Endodermal cell (in vitro differentiated cells): ENCODE results near the gene SPATS2. TPM values are rescaled to one million over a fixed set of nuclear protein-coding genes. Genes with fewer than 3 reads are reported as not detected.
A peak's percentile ranks its signal among the peaks of the same experiment; 100 is the strongest.
"Not testable (repeated sequence)": the region's sequence is repeated elsewhere in the genome, so short reads cannot be mapped to it uniquely, and the experiment has no call there.

Experiments used
- DNase-seq: peaks from one replicate; pipeline ENCODE4 v3.0.0-alpha.2; 2017
- H3K27ac ChIP-seq: 2 replicates; pipeline ENCODE4 v1.5.1; 2013; ENCODE audit warnings: mild to moderate bottlenecking, low read depth, low read length, moderate library complexity
- H3K27me3 ChIP-seq: 2 replicates; pipeline ENCODE4 v1.6.1; 2013; ENCODE audit warnings: mild to moderate bottlenecking, low read length, moderate library complexity; ENCODE audit not compliant: insufficient read depth, control insufficient read depth, poor library complexity, severe bottlenecking
- H3K36me3 ChIP-seq: 2 replicates; pipeline ENCODE4 v1.7.0; 2013; ENCODE audit warnings: mild to moderate bottlenecking, low read length, moderate library complexity; ENCODE audit not compliant: control insufficient read depth, insufficient read depth
- H3K4me1 ChIP-seq: one replicate; pipeline ENCODE4 v1.7.0; 2013; ENCODE audit warnings: low read length; ENCODE audit not compliant: control insufficient read depth, insufficient read depth
- H3K4me3 ChIP-seq: 2 replicates; pipeline ENCODE4 v1.5.1; 2013; ENCODE audit warnings: mild to moderate bottlenecking, low read length, moderate library complexity
- H3K9ac ChIP-seq: 2 replicates; pipeline ENCODE4 v1.6.1; 2013; ENCODE audit warnings: mild to moderate bottlenecking, low read length, moderate library complexity; ENCODE audit not compliant: poor library complexity, severe bottlenecking; ENCODE audit errors: extremely low read depth
- H3K9me3 ChIP-seq: 2 replicates; pipeline ENCODE4 v1.6.1; 2013; ENCODE audit warnings: mild to moderate bottlenecking, low read length, moderate library complexity; ENCODE audit not compliant: control insufficient read depth
- H3K27ac Mint-ChIP-seq: 2 replicates; pipeline ENCODE4 v1.8.0; 2020; ENCODE audit warnings: mixed read lengths
- H3K27me3 Mint-ChIP-seq: 2 replicates; pipeline ENCODE4 v1.8.0; 2021; ENCODE audit warnings: mild to moderate bottlenecking, mixed read lengths; ENCODE audit not compliant: insufficient read depth
- H3K36me3 Mint-ChIP-seq: 2 replicates; pipeline ENCODE4 v1.8.0; 2020; ENCODE audit warnings: low read depth, mixed read lengths
- H3K4me1 Mint-ChIP-seq: 2 replicates; pipeline ENCODE4 v1.8.0; 2020; ENCODE audit warnings: mixed read lengths
- H3K4me3 Mint-ChIP-seq: 2 replicates; pipeline ENCODE4 v1.8.0; 2020; ENCODE audit warnings: mild to moderate bottlenecking, moderate library complexity, mixed read lengths
- H3K9me3 Mint-ChIP-seq: 2 replicates; pipeline ENCODE4 v1.8.0; 2020; ENCODE audit warnings: mild to moderate bottlenecking, mixed read lengths
- CTCF ChIP-seq: fragments of 200-600 bp; sonication (generic); conservative IDR thresholded peaks from 2 replicates; pipeline ENCODE4 v1.5.0; 2021; ENCODE audit warnings: antibody characterized with exemption, mild to moderate bottlenecking
- WGBS, 2 experiments: methylation state at CpG; one replicate each; pipeline versions ENCODE4 v1.1.5 to v1.1.7; 2013; ENCODE audit warnings: missing lambda C conversion rate in 2 of 2, mixed read lengths in 1 of 2; ENCODE audit not compliant: insufficient coverage in 1 of 2, insufficient read length in 1 of 2; 5-methylcytosine and 5-hydroxymethylcytosine counted together
- total RNA-seq, 2 donors: library from RNA; stranded (reverse); fragmentation: NEBNext Ultra II Directional in 1 of 2; extraction: Animal tissue kit (Norgen Biotek cat#: 25700) in 1 of 2; gene quantifications; 2 replicates in 1 of 2; 3 replicates in 1 of 2; pipeline ENCODE4 v1.2.1, GENCODE V29; 2021

Gene SPATS2
- total RNA-seq, 2 donors from 2014 or later, result 50.2 to 64.8 TPM

GRCh38 chr12:49332441-49332861, 34.8 kb upstream of the SPATS2 start:
- Mint-ChIP-seq H3K36me3 (peaks cover 16% of the 10 kb centered on the region), H3K27me3 (peaks cover 48% of the 10 kb centered on the region), H3K4me1 (peaks cover 2% of the 10 kb centered on the region), H3K4me3 (no peak overlapping the region), H3K9me3 (no peaks in the 10 kb centered on the region), H3K27ac (no peak overlapping the region)
- DNase-seq, result no peak
- WGBS, 2 experiments, result 62 to 81% methylated on average over 11 to 17 of the region's 17 CpGs
- H3K4me3 ChIP-seq, result no peak overlapping the region
- no peaks in the 10 kb centered on the region for H3K9me3 ChIP-seq
- H3K27ac ChIP-seq, result no peak overlapping the region
- H3K27me3 ChIP-seq, result peaks cover 64% of the 10 kb centered on the region
- no peaks in the 10 kb centered on the region for H3K4me1 ChIP-seq
- H3K36me3 ChIP-seq, result peaks cover 31% of the 10 kb centered on the region
- no peak for TF ChIP-seq CTCF
- H3K9ac ChIP-seq, result no peak overlapping the region

- WGBS, 2 experiments, result 34 to 53% methylated on average over 12 to 40 of the region's 40 CpGs
- H3K36me3 ChIP-seq, result peaks cover 27% of the 10 kb centered on the region
- H3K36me3 Mint-ChIP-seq, result peaks cover 12% of the 10 kb centered on the region
- H3K27ac ChIP-seq, result no peak overlapping the region
- peaks cover 53% of the 10 kb centered on the region for H3K27me3 Mint-ChIP-seq
- H3K4me3 Mint-ChIP-seq, result no peak overlapping the region
- peak; percentile 49 for DNase-seq
- H3K9me3 Mint-ChIP-seq, result no peaks in the 10 kb centered on the region
- peaks cover 6% of the 10 kb centered on the region for H3K4me1 Mint-ChIP-seq
- H3K27me3 ChIP-seq, result peaks cover 69% of the 10 kb centered on the region
- H3K9ac ChIP-seq, result no peak overlapping the region
- H3K4me1 ChIP-seq, result no peaks in the 10 kb centered on the region
- no peak overlapping the region for H3K27ac Mint-ChIP-seq
- no peak overlapping the region for H3K4me3 ChIP-seq
- no peaks in the 10 kb centered on the region for H3K9me3 ChIP-seq
- TF ChIP-seq CTCF, result no peak
Measured at GRCh38 chr12:49332891-49333371, 34.3 kb upstream of the SPATS2 start.

- H3K27me3 Mint-ChIP-seq, result peaks cover 61% of the 10 kb centered on the region
- WGBS, 2 experiments, result 90 to 93% methylated on average over 11 to 19 of the region's 21 CpGs
Measured at GRCh38 chr12:49333778-49334177, 33.5 kb upstream of the SPATS2 start.

GRCh38 chr12:49334226-49334625, 33.0 kb upstream of the SPATS2 start:
- H3K36me3 ChIP-seq, result peaks cover 21% of the 10 kb centered on the region
- H3K27ac ChIP-seq, result no peak overlapping the region
- peaks cover 14% of the 10 kb centered on the region for H3K4me1 Mint-ChIP-seq
- H3K27ac Mint-ChIP-seq, result no peak overlapping the region
- no peak for DNase-seq
- peaks cover 7% of the 10 kb centered on the region for H3K36me3 Mint-ChIP-seq
- no peak overlapping the region for H3K9ac ChIP-seq
- TF ChIP-seq CTCF, result no peak
- no peaks in the 10 kb centered on the region for H3K9me3 ChIP-seq
- H3K27me3 ChIP-seq, result peaks cover 81% of the 10 kb centered on the region
- H3K4me3 Mint-ChIP-seq, result no peak overlapping the region
- no peaks in the 10 kb centered on the region for H3K4me1 ChIP-seq
- H3K9me3 Mint-ChIP-seq, result no peaks in the 10 kb centered on the region
- WGBS, 2 experiments, result 87 to 97% methylated on average over 14 to 19 of the region's 19 CpGs
- peaks cover 66% of the 10 kb centered on the region for H3K27me3 Mint-ChIP-seq
- H3K4me3 ChIP-seq, result no peak overlapping the region

More at GRCh38 chr12:49333778-49334177, 33.5 kb upstream of the SPATS2 start:
- DNase-seq, H3K4me3 Mint-ChIP-seq, H3K9ac ChIP-seq, H3K4me3 ChIP-seq, H3K27ac Mint-ChIP-seq, H3K4me1 ChIP-seq, H3K27ac ChIP-seq, H3K9me3 ChIP-seq, H3K9me3 Mint-ChIP-seq: not testable (repeated sequence)
- H3K36me3 Mint-ChIP-seq, result peaks cover 11% of the 10 kb centered on the region
- Histone ChIP-seq H3K27me3 (peaks cover 77% of the 10 kb centered on the region), H3K36me3 (peaks cover 26% of the 10 kb centered on the region)
- H3K4me1 Mint-ChIP-seq, result peaks cover 13% of the 10 kb centered on the region
